HL-60 (cell line): ENCODE measurements around the gene ZBTB7C.

Source experiments
- CTCF ChIP-seq: IDR thresholded peaks from one replicate; pipeline ENCODE4 v1.5.1; 2011; ENCODE audit warnings: low read length, control low read depth, inconsistent platforms; ENCODE audit not compliant: insufficient read depth
- GABPA ChIP-seq: IDR thresholded peaks from 2 replicates; pipeline ENCODE4 v1.6.1; 2012; ENCODE audit warnings: low read depth
- REST ChIP-seq: IDR thresholded peaks from 2 replicates; pipeline ENCODE4 v1.6.1; 2012; ENCODE audit warnings: low read depth; ENCODE audit not compliant: insufficient replicate concordance
- SPI1 ChIP-seq: IDR thresholded peaks from 2 replicates; pipeline ENCODE4 v1.6.1; 2012; ENCODE audit warnings: low read depth, mild to moderate bottlenecking, borderline replicate concordance

GRCh38 chr18:48080546-48080945 lies 328.6 kb downstream of the ZBTB7C start:
- TF ChIP-seq CTCF (no peak), REST (no peak), SPI1 (no peak), GABPA (no peak)
